ENCODE results near the gene VAMP5.
A peak's percentile ranks its signal among the peaks of the same experiment; 100 is the strongest.
"Not testable (repeated sequence)": the region's sequence is repeated elsewhere in the genome, so short reads cannot be mapped to it uniquely, and the experiment has no call there.

Gene VAMP5

GRCh38 chr2:85584857-85585780 is 888 bp downstream of the VAMP5 start:
- DNase-seq, result no peak

DNA sequence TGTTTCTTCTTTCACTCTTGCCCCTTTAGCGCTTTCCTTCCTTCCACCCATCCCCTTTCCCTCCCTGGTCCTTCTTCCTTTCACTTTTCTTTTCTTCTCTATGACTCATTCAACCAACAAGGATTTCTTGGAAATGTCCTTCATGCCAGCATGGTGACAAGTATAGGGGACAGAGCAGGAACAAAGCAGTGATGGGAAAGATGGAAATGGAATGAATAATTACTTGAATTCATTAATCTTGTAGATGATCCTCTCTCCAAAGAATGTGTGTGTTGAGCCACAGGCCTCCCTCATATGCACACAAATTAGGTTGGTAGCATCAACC is 1.5 kb downstream of the VAMP5 start:
- DNase-seq, result no peak

- DNase-seq, result no peak
These were observed 4.0 kb downstream of the VAMP5 start for GRCh38 chr2:85588236-85588635.

- no peak for DNase-seq
These were observed 4.4 kb downstream of the VAMP5 start for GRCh38 chr2:85588645-85589044.

DNA sequence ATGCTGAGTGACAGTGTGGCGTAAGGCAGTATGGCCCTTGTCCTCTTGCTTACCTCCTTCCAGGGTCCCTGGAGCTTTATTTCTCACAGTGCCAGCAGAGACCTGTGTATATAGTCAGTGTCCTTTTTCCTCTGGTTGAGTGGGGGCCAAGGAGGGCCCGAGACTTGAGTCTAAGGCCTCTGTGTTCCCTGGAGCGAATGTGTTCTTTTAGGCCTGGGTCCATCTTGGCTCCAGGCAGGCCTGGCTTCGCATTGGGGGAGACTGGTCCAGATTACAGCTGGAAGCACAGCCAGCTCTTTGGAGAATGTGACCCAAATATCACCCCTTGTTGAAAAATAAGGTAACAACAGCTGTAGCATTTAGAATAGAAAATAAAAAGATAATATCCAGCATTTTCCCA is 5.0 kb downstream of the VAMP5 start:
- DNase-seq, result no peak

DNA sequence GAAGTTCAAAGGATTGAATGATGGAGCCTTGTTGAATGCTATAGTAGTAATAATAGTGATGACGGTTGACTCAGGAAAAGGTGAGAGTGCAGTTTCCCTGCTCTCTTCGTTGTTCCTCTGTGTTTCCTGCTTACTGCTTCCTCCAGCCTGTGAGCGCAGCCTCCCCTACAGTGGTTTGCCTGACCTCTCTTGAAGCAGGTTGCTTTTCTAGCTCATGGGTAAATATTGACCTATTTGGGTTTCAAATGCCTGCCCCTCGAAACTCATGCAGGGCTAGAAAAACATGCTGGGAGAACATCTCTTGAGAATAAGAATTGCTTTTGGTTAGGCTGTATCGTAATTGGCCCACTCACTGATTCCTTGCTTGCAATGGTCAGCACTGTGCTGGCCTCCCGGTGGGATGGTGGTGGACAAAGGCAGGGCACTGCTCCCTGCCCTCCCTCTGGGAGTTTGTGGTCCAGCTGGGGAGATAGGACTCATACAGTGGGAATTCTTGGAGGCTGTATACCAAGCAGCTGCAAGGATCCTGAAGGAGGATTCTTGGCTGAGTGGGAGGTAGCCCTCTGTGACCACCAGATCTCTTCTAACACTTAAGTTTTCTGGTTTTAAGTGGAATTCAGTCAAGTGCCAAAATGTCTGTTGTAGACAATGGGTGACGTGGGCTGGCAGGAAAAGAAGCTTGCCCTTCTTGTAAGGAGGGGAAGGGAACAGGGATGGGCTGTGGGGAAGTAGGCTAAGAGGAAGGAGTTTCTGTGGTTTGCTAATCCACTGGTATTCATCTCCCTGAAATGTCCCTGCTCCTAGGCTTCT is 6.0 kb downstream of the VAMP5 start:
- DNase-seq, result no peak

GRCh38 chr2:85590950-85591349 is 6.7 kb downstream of the VAMP5 start:
- no peak for DNase-seq

GRCh38 chr2:85591563-85591962 is 7.3 kb downstream of the VAMP5 start:
- DNase-seq, result no peak

GRCh38 chr2:85592299-85592698 is 8.1 kb downstream of the VAMP5 start:
- not testable (repeated sequence) for DNase-seq

- DNase-seq, result no peak
These were observed 8.8 kb downstream of the VAMP5 start for GRCh38 chr2:85593023-85593422.

- DNase-seq, result no peak
These were observed 10.6 kb downstream of the VAMP5 start for GRCh38 chr2:85594715-85595300.

DNA sequence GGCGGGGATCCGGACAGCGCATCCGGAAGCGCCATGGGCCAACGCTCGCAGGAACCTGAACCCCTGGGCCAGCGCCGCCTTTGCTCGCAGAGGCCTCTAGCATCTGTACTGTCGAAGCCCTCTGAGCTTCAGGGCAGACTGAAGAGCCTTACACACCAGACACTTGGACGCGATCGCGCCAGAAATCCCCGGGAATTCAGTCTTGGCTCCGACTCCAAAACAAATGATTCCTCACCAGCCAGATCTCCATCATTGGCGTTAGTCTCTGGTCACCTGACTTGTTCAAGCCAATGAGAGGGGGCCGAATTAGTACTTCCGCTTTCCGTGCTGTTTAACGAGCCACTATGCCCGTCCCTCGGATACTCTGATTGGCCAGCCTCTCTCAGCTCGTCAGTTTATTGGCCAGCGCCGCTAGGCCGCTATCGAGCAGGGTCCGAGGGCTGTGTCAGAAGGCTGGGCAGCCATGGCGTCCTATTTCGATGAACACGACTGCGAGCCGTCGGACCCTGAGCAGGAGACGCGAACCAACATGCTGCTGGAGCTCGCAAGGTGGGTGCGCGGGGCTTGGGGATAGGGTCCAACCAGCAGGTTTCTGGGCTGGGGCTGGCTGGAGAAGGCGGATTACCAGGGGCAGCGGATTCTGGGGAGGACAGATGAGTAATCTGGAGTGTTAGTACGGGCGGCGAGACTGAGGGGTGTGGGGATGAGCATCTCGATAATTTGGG is 11.2 kb downstream of the VAMP5 start, which contains the start of gene RNF181:
Gene RNF181 (plus strand): TSS at position 445 of the 725 bp plus-strand sequence. CDS start 19 bp downstream, at position 464.
- peak; percentile 50 for DNase-seq

DNA sequence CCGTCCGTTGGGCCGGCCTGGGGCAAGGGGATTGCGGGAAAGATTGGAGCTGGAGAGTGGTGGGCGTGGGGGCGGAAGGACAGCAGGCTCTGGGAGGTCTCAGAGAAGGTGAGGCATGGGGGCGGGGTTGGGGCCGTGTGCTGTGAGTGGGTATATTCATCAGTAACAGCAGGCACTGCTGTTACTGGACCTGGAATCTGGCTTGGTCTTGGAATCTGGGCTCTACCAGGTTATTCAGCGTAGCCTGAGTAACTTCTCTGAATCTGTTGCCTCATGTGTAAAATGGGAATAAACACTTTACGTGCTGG is 11.7 kb downstream of the VAMP5 start:
- DNase-seq, result no peak

DNA sequence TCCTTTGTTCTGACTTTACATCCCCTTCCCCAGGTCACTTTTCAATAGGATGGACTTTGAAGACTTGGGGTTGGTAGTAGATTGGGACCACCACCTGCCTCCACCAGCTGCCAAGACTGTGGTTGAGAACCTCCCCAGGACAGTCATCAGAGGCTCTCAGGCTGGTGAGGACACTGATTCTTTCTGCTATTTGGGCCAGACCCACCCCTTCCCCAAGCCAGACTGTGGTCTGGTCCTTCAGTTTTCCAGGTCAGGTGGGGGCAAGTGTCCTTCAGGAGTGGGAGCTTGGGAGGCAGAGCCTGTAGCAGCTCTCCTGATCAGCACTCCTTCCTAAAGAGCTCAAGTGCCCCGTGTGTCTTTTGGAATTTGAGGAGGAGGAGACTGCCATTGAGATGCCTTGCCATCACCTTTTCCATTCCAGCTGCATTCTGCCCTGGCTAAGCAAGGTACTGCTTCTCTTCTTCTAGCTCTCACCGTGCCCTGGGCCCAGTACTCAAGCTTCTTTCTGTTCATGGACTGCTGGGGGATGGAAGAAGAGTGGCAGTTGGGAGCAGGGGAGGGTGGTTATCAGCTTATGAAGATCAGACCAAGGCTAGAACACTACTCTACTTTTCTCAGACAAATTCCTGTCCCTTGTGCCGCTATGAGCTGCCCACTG is 12.4 kb downstream of the VAMP5 start:
- DNase-seq, result no peak

- no peak for DNase-seq
These were observed 13.0 kb downstream of the VAMP5 start for GRCh38 chr2:85597241-85597640.

GRCh38 chr2:85598594-85599340 is 14.5 kb downstream of the VAMP5 start:
- DNase-seq, result no peak

GRCh38 chr2:85599468-85600234 is 15.4 kb downstream of the VAMP5 start:
- no peak for DNase-seq

GRCh38 chr2:85600235-85600575 is 16.0 kb downstream of the VAMP5 start:
- no peak for DNase-seq

DNA sequence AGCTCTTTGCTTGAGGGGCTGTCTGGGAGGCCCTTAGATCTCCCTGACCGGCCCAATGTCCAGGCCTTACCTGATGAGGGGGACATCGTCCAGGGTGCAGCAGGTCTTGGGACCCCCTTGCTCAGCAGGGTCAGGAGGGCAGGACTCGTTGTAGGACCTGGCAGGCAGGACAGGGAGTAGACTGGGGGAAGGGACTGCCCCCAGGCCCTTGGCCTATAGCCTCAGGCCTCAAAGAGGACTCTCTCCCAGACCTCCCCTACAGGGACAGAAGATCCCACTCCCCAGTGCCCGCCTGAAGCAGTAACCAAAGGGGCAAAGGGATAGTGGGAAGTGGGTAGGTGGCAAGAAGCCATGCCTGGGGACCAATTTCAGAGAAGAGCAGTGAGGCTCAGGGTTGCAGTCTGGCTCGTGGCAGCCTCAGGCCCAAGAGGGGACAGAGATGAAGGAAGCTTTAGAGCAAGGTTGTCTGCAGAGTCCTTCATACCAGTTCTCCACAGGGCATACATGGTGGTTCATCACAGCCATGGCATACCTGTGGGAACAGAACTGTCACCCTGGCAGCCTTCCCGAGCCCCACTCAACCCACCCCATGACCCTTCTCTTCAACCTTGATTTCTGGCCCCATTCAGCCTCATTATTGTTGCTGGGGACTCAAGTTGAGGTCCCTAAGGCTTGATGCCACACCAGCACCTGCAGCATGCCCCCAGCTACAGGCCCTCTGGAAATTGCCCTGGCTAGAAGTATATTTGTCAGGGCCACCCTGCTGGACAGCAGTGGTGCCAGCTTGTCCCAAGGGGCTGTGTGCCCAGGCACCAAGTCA is 16.9 kb downstream of the VAMP5 start:
- DNase-seq, result no peak
